Right atrium auricular region (tissue), 2 donors: ENCODE data around the gene TMEM255B. TPM values are rescaled to one million over a fixed set of nuclear protein-coding genes. Genes with fewer than 3 reads are reported as not detected.

Source experiments
- DNase-seq: peaks from one replicate; pipeline ENCODE4 v3.0.0-alpha.2; 2019; ENCODE audit warnings: low spot score
- H3K27ac ChIP-seq, 2 donors: fragments of 200-600 bp; sonication (generic); 1 replicate in 1 of 2; 2 replicates in 1 of 2; pipeline ENCODE4 v1.5.1; 2016 to 2019
- H3K27me3 ChIP-seq, 2 donors: fragments of 200-600 bp; sonication (generic); one replicate each; pipeline versions ENCODE4 v1.5.1 to v1.6.0; 2017 to 2019
- H3K36me3 ChIP-seq: fragments of 200-600 bp; sonication (generic); one replicate; pipeline ENCODE4 v1.5.1; 2016
- H3K4me1 ChIP-seq, 2 donors: fragments of 200-600 bp; sonication (generic); one replicate each; pipeline versions ENCODE4 v1.5.1 to v1.6.0; 2017 to 2019
- H3K4me3 ChIP-seq, 2 donors: fragments of 200-600 bp; sonication (generic); 1 replicate in 1 of 2; 2 replicates in 1 of 2; pipeline ENCODE4 v1.5.1; 2017 to 2019; ENCODE audit warnings: mild to moderate bottlenecking in 1 of 2, moderate library complexity in 1 of 2
- H3K9me3 ChIP-seq, 2 donors: fragments of 200-600 bp; sonication (generic); one replicate each; pipeline ENCODE4 v1.5.1; 2019
- total RNA-seq, 2 donors: library from RNA; depleted of rRNA; stranded (reverse); fragments of >200 nt; gene quantifications; one replicate each; pipeline ENCODE4 v1.1.0, GENCODE V29; 2016
- TF ChIP-seq, protein P1 (sequence below), 2 donors: fragments of 200-600 bp; sonication (generic); IDR thresholded peaks; one replicate each; pipeline ENCODE4 v1.5.1; 2019; ENCODE audit warnings: antibody characterized with exemption in 2 of 2

Gene TMEM255B
- total RNA-seq, 2 donors from 2014 or later: 5.2 to 6.0 TPM

DNA sequence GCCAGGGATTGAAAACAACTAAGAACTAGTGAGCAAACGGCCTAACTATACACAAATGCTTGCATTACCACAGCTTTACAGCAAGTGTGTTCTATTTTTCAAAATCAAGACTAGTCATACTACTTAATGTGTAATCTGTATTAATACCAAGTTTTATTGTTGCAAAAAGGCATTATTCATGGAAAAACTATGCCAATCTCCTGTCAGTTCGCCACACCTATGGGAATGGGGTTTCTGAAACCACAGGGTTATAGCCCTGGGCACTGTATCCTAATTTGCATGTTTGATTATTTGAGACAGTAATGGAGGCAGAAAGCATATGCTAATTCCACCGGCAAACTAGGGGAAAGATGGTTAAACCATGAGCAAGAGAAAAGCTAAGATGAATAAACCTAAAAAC, 90.5 kb downstream of the TMEM255B start:
- H3K27ac ChIP-seq: no peak overlapping the region
- no peaks in the 10 kb centered on the region for H3K9me3 ChIP-seq
- H3K36me3 ChIP-seq: peaks cover 22% of the 10 kb centered on the region
- no peak overlapping the region for H3K4me3 ChIP-seq
- H3K27me3 ChIP-seq: no peaks in the 10 kb centered on the region
- H3K4me1 ChIP-seq: peaks cover 0 to 65% of the 10 kb centered on the region in 2 donors
- TF ChIP-seq, protein P1, sequence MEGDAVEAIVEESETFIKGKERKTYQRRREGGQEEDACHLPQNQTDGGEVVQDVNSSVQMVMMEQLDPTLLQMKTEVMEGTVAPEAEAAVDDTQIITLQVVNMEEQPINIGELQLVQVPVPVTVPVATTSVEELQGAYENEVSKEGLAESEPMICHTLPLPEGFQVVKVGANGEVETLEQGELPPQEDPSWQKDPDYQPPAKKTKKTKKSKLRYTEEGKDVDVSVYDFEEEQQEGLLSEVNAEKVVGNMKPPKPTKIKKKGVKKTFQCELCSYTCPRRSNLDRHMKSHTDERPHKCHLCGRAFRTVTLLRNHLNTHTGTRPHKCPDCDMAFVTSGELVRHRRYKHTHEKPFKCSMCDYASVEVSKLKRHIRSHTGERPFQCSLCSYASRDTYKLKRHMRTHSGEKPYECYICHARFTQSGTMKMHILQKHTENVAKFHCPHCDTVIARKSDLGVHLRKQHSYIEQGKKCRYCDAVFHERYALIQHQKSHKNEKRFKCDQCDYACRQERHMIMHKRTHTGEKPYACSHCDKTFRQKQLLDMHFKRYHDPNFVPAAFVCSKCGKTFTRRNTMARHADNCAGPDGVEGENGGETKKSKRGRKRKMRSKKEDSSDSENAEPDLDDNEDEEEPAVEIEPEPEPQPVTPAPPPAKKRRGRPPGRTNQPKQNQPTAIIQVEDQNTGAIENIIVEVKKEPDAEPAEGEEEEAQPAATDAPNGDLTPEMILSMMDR (IDR thresholded peaks at IDR 0.05): no peak
- DNase-seq: no peak

DNA sequence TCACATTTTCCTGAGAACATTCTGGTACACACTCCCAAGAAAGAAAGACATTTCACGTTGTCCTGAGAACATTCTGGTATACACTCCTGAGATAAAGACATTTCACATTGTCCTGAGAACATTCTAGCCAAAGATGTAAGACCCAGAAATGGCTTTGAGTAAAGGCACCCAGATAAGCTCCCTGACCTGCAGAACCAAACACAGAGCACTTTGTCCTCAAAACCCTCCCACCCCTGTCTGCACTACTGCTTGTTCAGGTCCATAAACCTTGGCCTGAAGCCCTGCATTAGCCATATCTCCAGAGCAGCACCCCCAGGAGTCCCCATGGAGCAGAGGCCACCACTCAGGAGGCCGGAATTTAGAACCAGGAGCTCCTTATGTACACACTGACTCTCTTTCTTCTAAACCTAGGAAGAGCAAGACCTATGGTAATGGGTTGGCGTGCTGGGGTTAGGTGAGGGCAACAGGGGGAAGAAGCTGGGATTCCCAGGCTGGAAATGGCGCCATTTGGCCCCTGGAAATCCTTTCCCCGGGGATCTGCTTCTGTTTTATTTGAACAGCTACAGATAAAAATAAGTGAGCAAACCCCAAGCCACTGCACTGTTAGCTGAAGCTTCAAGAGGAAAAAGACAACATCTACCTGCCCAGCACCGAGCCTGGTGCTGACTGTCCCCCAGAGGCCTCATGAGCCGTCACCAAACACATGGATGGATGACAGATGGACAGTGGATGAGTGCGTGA, 91.1 kb downstream of the TMEM255B start:
- peak; percentile 49 for DNase-seq
- Histone ChIP-seq H3K27ac (no peak overlapping the region), H3K4me3 (no peak overlapping the region), H3K9me3 (no peaks in the 10 kb centered on the region), H3K36me3 (peaks cover 16% of the 10 kb centered on the region), H3K27me3 (no peaks in the 10 kb centered on the region), H3K4me1 (peaks cover 0 to 65% of the 10 kb centered on the region in 2 donors)
- TF ChIP-seq, protein P1 (IDR thresholded peaks at IDR 0.05): no peak

DNA sequence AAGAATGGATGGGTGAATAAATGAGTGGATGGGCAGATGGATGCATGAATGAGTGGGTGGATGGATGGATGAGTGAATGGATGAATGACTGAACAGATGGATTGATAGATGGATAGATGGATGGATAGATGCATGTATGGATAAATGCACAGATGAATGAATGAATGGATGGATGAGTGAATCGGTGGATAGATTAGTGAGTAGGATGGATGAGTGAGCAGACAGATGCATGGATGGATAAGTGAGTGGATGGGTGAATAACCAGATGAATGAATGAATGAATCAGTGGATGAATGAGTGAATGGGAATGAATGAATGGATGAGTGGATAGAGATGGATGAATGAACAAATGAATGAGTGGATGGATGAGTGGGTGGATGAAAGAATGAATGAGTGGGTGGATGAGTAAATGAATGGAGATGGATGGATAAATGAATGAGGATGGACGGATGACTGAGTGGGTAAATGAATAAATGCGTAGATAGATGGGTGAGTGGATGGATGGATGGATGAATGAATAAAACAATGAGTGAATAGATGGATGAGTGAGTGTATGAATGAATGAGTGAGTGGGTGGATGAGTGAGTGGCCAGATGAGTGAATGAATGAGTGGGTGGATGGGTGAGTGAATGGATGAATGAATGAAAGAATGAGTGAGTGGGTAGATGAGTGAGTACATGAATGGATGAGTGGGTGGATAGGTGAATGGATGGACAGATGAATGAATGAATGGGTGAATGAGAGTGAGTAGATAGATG, 91.9 kb downstream of the TMEM255B start:
- no peak overlapping the region for H3K27ac ChIP-seq
- H3K9me3 ChIP-seq: no peaks in the 10 kb centered on the region
- DNase-seq: no peak
- TF ChIP-seq, protein P1 (IDR thresholded peaks at IDR 0.05): no peak
- no peaks in the 10 kb centered on the region for H3K27me3 ChIP-seq
- H3K4me1 ChIP-seq: peaks cover 0 to 71% of the 10 kb centered on the region in 2 donors
- H3K4me3 ChIP-seq: no peak overlapping the region
- H3K36me3 ChIP-seq: peaks cover 10% of the 10 kb centered on the region

DNA sequence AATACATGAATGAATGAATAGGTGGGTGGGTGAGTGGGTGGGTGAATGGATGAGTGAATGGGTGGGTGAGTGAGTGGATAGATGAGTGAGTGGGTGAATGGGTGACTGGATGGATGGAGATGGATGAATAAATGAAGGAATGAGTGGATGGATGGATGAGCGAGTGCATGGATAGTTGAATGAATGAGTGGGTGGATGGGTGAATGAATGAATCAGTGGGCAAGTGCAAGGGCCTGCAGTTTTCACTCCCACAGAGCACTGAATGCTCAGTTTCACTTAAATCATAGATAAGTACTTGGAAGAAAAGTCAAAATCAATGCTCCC, 92.4 kb downstream of the TMEM255B start:
- no peak overlapping the region for H3K27ac ChIP-seq
- TF ChIP-seq, protein P1 (IDR thresholded peaks at IDR 0.05): no peak
- no peaks in the 10 kb centered on the region for H3K27me3 ChIP-seq
- no peak overlapping the region for H3K4me3 ChIP-seq
- peak; percentile 5 for DNase-seq
- no peaks in the 10 kb centered on the region for H3K9me3 ChIP-seq
- H3K36me3 ChIP-seq: peaks cover 5% of the 10 kb centered on the region
- H3K4me1 ChIP-seq: peaks cover 0 to 76% of the 10 kb centered on the region in 2 donors

DNA sequence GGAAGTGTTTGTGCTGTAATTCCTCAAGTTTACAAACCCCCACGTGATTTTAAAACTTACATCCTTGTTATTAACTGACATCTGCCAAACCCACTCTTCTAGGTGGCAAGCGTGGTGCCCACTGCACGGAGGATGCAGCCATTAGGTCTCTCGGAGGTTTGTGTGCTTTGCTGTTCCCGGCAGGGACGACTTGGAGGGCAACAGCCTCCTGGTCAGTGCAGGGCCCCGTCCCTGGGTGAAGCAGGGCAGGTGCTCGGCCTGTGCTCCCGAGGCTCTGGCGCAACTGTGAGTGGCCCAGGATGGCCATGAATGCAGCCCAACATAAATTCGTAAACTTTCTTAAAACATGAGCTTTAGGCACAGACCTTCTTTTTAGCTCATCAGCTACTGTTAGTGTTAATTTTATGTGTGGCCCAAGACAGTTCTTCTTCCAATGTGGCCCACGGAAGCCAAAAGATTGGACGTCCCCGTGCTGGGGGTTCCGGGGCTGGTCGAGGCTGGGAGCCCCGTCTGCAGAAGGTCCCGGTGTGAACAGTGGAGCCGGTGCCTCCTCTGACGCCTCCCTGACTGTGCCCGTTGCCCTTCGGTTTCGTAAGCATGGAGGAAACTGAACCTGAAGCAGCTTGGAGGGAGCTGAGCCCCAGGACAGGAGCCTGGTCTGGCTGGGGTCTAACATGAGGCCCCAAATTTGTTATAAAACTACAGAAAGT, 93.0 kb downstream of the TMEM255B start:
- peak; percentile 43 for DNase-seq
- Histone ChIP-seq H3K27me3 (no peaks in the 10 kb centered on the region), H3K4me3 (no peak overlapping the region), H3K4me1 (peaks cover 0 to 79% of the 10 kb centered on the region in 2 donors), H3K36me3 (peaks cover 5% of the 10 kb centered on the region), H3K9me3 (no peaks in the 10 kb centered on the region), H3K27ac (peak overlapping the region in 1 of 2 donors; percentile 69)
- TF ChIP-seq, protein P1 (IDR thresholded peaks at IDR 0.05): no peak
